Activated CD8-positive, alpha-beta memory T cell treated with anti-CD3 and anti-CD28 coated beads for 48 hours (primary cell): Measurements from ENCODE around the gene GRIN3A.
"Not testable (repeated sequence)": the region's sequence is repeated elsewhere in the genome, so short reads cannot be mapped to it uniquely, and the experiment has no call there.

Source experiments
- DNase-seq, 3 experiments: peaks; one replicate each; pipeline ENCODE4 v3.0.0-alpha.2; 2020; ENCODE audit warnings: low read depth in 2 of 3, low spot score in 2 of 3

GRIN3A gene

GRCh38 chr9:101634741-101635409 lies 103.6 kb downstream of the GRIN3A start:
- DNase-seq, result no peak

DNA sequence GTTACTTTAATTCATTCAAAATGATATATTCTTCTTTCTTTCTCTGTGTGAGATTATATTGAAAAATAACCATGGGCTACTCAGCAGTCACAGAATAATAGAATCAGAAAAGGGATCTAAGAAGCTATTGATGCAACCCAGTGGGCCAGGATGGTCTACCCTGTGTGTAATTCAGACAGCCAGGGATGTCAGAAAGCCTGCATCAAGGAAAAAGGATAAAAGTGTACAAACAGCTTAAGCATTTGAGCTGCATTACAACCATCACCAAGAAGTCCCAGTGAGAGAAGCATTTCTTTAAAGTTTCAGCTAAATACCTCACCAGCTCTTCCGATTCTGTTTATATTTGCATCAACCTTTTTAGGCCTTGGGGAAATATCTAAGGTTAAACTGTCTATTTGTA lies 105.8 kb downstream of the GRIN3A start:
- DNase-seq, result no peak

GRCh38 chr9:101631892-101632291 lies 106.6 kb downstream of the GRIN3A start:
- DNase-seq, result no peak

DNA sequence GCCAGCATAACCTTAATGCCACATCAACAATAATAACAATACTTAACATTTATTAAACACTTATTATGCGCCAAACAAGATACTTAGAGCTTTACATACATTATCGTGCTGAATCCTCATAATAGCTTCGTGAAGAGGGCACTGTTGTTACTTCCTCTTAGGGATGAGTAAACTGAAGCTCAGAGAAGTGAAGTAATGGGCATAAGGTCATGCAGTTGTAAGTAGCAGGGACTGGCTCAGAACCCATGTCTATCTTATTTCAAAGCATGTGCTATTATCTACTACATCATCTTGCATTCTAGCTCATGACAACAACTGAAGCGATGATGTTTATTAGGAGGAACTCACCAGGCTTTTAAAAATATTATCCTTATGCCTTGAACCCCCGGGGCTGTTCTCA lies 108.8 kb downstream of the GRIN3A start:
- no peak for DNase-seq

GRCh38 chr9:101628173-101628572 lies 110.3 kb downstream of the GRIN3A start:
- no peak for DNase-seq

- DNase-seq, result no peak
These were observed 112.2 kb downstream of the GRIN3A start for GRCh38 chr9:101626295-101626694.

GRCh38 chr9:101625876-101626275 lies 112.6 kb downstream of the GRIN3A start:
- DNase-seq, result no peak

DNA sequence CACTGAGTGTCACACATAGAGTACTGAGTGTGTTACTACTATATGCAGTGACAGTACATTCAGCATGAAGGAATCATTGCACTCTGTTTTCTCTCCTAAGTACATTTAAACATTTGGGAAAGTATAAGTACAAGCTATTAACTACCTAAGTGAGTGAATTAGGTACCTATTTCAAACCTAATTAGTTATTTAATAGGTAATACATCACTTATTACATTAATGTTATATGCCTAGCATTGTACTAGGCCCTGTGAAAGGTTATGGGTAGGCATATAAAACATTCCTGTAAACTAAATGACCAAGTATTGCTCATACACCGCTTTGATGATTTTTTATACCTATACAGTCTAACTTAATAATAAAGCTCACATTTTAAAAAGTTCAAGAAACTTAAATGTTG lies 118.0 kb downstream of the GRIN3A start:
- DNase-seq, result no peak

DNA sequence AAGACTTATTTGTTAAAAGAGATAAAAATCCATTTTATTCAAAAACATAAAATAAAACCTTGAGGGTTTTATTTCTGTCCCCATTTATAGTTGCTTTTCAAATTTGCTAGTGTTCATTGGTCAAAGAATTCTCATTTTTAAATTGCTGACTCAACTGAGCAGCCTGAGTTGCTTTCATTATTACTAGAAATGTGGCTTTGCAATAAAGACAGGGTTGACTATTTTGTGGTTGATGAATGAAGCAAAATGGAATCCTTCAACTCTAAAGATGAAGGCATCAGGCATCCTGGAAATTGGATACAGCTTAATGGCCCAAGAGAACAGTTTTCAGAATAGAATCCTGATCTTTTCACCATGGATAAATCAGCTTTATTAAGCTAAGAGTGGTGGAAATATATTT lies 119.7 kb downstream of the GRIN3A start:
- no peak for DNase-seq

DNA sequence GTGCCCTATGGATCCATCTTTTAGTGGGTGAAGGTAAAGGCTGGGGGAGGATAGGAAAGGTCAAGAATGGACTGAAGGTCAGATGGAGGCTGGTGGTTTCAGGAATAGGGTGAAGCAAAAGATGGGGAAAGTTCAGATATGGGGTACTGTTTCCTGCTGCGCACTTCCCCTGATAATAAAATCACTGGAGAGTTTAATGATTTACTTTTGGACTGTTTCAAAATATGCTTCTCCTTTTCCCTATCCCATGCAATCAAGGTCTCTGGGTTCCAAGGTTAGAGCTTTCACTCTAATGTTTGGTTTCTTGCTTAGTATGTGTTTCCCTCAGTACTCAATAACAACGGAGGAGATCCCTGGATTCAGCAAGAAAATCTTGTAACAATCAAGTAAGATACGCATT lies 132.9 kb downstream of the GRIN3A start:
- DNase-seq, result no peak

DNA sequence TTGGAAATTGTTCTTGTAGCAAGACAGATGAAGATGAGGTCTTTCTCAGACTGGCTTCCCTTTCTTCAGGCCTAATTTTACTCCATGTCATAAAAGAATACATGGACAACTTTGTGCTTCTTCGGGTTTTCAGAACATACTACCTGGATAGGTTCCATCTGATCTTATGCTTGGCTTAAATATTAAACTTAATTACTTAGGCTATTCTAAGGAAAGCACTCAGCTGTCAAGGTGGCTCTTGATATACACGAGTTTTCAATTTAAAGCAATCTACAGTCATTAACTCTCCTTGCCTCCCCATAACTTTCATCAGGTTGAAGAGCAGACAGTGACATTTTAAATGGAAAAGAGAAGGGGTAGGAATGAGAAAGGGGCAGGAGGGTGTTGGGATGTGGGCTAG lies 134.2 kb downstream of the GRIN3A start:
- no peak for DNase-seq

GRCh38 chr9:101601904-101602765 lies 136.3 kb downstream of the GRIN3A start:
- DNase-seq, result no peak

- DNase-seq, result no peak
These were observed 143.7 kb downstream of the GRIN3A start, which contains the start of gene PPP3R2 for GRCh38 chr9:101594796-101595195. Gene PPP3R2 (minus strand): TSS chr9:101594969. CDS start chr9:101594921, 48 bp downstream.

- no peak for DNase-seq
These were observed 145.1 kb downstream of the GRIN3A start for GRCh38 chr9:101593345-101593744.

DNA sequence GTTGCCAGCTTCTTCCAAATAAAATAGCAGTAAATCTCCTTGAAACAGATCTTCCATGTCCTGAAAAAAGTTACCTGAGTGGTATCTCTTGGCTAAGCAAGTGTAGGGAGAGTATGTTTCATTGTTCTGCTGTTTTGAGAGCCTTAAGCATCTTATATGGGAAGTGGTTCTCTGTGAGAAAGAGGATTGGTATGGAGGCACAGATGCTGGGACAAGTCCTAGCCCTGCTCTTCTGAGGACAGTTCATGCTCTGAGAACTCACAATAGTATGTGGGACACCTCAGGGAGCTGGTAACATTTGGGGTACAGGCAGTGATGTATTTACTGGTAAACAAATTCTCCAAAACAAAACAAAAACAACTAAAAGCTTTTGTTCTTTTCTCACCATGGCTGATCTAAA lies 145.7 kb downstream of the GRIN3A start:
- no peak for DNase-seq

DNA sequence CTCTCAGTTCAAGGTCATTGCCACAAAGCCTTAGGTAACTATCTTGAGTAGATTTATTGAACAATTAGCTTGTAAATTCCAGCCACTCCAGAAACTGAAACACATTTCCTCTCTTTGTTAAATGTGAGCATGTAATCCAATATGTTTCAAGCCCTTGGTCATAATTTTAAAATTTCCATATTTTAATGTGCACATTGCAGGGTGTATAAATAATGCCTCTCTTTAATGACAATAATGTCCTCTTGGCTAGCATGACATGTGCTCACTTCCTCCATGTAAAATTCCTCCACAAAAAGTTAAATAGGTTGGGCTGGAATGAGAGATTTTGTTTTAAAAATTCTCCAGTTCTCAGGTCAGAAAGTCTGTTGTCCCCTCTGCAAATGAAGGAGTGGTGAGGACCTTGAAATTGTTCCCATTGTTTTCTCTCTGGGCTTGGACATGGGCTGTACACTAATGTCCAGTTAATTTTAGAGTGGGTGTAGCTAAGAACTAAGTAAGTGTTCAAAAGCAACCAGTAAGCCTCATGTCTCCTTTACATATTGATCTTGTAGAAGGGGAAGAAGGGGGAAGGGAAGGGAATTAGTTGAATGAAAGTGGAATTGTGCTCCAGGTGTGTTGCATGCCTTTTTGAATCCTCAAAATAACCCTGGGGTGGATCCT lies 146.5 kb downstream of the GRIN3A start:
- DNase-seq, result no peak

DNA sequence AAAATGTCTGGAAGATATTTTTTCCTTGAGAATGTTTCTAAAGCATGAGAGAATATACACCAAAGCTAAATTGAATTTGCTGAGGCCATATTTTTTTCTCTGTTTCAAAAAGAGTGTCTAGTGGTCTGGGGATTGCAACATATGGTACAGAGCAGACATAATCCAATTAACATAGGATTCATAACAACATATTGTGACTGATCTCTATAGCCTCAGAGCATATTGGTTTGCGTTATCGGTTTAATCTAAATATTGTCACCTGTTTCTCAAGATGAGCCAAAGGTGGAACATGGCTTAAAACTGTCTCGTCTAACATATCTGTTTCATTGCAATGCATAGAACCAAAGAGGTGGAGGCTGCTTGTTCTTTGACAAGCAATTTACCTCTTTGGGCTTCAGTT lies 147.5 kb downstream of the GRIN3A start:
- DNase-seq, result no peak

DNA sequence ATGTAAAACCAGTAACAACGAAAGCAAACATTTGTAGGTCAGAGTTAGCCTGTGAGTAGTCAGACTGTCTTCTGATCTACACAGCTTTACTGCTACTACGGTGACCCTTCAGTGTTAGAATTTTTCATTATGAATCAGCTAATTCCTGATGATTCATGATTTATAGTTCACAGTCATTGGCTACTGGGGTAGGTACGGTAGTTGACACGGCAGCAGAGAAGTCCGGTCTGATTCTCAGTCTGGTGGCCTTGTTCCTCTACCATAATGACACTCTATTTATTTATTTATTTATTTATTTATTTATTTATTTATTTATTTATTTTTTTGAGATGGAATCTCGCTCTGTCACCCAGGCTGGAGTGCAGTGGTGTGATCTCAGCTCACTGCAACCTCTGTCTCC lies 148.4 kb downstream of the GRIN3A start:
- DNase-seq, result not testable (repeated sequence)

GRCh38 chr9:101587332-101588043 lies 151.0 kb downstream of the GRIN3A start:
- DNase-seq, result no peak

DNA sequence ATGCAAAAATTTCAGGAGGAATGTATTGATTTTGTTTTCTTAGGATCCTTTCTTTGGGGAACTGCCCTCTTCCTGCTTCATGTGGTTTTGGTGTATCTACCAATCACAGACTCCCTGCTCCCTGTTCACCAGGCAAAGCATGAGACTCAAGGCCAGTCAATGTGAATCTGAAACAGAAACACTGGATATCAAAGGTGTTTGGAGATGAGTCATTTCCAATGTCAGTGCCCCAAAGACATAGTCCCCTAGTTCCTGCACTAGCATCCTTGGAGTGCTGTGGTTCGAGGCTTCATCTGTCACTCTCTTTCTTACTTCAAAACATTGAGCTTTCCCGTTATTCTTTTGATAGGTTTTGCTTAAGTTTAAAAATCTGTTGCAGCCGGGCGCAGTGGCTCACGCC lies 151.8 kb downstream of the GRIN3A start:
- DNase-seq, result no peak

DNA sequence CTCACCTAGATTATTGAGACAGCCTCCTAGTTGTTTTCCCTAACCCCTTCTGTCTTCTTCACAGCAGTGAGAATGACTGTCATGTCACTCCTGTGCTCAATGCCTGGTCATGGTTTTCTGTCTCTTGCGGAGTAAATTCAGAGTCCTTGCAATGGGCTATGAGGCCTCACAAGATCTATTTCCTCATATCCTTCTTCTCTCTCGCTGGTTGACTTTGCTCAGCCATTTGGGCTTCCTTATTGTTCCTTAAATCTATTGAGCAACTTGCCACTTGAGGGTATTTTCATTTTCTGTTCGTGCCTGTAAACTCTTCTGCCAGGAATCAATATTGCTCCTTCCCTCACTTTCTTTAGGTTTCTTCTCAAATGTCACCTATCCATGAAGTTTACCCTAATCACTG lies 152.7 kb downstream of the GRIN3A start:
- no peak for DNase-seq
